Mesothelial cell of epicardium (in vitro differentiated cells): ENCODE measurements around the gene ARHGAP42. TPM values are rescaled to one million over a fixed set of nuclear protein-coding genes. Genes with fewer than 3 reads are reported as not detected.

Experiments used
- DNase-seq, 2 experiments: peaks; one replicate each; pipeline ENCODE4 v3.0.0; 2021; ENCODE audit warnings: low spot score in 2 of 2; ENCODE audit not compliant: unreplicated experiment in 2 of 2
- H3K27ac Mint-ChIP-seq: 2 replicates; pipeline ENCODE4 v1.8.0; 2021; ENCODE audit warnings: mixed read lengths
- H3K27me3 Mint-ChIP-seq: 2 replicates; pipeline ENCODE4 v1.8.0; 2021; ENCODE audit warnings: low read depth, mixed read lengths
- H3K36me3 Mint-ChIP-seq: 2 replicates; pipeline ENCODE4 v1.8.0; 2021; ENCODE audit warnings: mixed read lengths
- H3K4me1 Mint-ChIP-seq: 2 replicates; pipeline ENCODE4 v1.8.0; 2021; ENCODE audit warnings: mixed read lengths
- H3K4me3 Mint-ChIP-seq: 2 replicates; pipeline ENCODE4 v1.8.0; 2021; ENCODE audit warnings: mild to moderate bottlenecking, moderate library complexity, mixed read lengths
- H3K9me3 Mint-ChIP-seq: 2 replicates; pipeline ENCODE4 v1.8.0; 2021; ENCODE audit warnings: mixed read lengths
- total RNA-seq: library from RNA; stranded (reverse); gene quantifications from 3 replicates; pipeline ENCODE4 v1.2.1, GENCODE V29; 2021
- TF ChIP-seq, protein P1 (sequence below): fragments of 200-600 bp; sonication (generic); IDR thresholded peaks from one replicate; pipeline ENCODE4 v1.5.0; 2021; ENCODE audit warnings: antibody characterized with exemption; ENCODE audit not compliant: unreplicated experiment

Gene ARHGAP42
- total RNA-seq, 1 donor from 2014 or later: 19.4 TPM

DNA sequence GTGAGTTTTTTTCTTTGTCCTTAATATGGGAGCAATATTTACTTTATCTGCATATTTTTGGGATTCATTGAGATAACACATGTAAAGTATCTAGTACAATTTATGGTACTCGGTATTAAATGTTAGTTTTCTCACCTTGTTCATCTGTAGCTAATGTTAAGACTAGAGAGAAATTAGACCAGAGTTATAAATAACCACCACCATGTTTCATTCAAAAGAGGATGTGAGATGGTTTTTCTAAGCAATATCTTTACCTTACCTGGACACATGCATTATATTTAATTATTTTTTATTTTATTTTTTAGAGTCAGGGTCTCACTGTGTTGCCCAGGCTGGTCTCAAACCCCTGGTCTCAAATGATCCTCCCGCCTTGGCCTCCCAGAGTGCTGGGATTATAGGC, 18.4 kb downstream of the ARHGAP42 start:
- peaks cover 13% of the 10 kb centered on the region for H3K36me3 Mint-ChIP-seq
- TF ChIP-seq, protein P1, sequence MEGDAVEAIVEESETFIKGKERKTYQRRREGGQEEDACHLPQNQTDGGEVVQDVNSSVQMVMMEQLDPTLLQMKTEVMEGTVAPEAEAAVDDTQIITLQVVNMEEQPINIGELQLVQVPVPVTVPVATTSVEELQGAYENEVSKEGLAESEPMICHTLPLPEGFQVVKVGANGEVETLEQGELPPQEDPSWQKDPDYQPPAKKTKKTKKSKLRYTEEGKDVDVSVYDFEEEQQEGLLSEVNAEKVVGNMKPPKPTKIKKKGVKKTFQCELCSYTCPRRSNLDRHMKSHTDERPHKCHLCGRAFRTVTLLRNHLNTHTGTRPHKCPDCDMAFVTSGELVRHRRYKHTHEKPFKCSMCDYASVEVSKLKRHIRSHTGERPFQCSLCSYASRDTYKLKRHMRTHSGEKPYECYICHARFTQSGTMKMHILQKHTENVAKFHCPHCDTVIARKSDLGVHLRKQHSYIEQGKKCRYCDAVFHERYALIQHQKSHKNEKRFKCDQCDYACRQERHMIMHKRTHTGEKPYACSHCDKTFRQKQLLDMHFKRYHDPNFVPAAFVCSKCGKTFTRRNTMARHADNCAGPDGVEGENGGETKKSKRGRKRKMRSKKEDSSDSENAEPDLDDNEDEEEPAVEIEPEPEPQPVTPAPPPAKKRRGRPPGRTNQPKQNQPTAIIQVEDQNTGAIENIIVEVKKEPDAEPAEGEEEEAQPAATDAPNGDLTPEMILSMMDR: no peak
- H3K27ac Mint-ChIP-seq: no peak overlapping the region

DNA sequence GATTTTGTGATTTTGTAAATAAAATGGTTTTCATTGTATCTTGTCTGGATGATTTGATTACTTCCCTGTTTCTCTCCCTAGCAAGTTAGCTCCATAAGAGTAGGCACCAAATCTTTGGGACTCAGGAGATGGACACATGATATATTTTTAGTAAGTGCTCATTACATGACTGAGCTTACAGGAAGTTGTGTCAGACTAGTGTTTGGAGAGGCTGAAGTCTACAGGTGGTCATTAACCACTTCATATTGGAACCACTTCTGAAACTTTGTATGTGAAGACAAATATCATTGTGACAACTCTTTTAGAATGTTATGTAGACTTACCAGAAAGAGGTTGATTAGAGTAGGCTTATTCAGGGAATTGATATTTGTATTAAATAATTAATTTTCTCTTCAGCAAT, 19.1 kb downstream of the ARHGAP42 start:
- Mint-ChIP-seq H3K4me3 (no peak overlapping the region), H3K9me3 (peaks cover 5% of the 10 kb centered on the region), H3K36me3 (peaks cover 7% of the 10 kb centered on the region), H3K27me3 (no peaks in the 10 kb centered on the region), H3K4me1 (peaks cover 14% of the 10 kb centered on the region), H3K27ac (no peak overlapping the region)
- DNase-seq: no peak
- TF ChIP-seq, protein P1: no peak

More for the DNA sequence above, 18.4 kb downstream of the ARHGAP42 start:
- H3K9me3 Mint-ChIP-seq: peaks cover 12% of the 10 kb centered on the region
- no peak overlapping the region for H3K4me3 Mint-ChIP-seq
- H3K27me3 Mint-ChIP-seq: no peaks in the 10 kb centered on the region
- peaks cover 14% of the 10 kb centered on the region for H3K4me1 Mint-ChIP-seq
- no peak for DNase-seq

DNA sequence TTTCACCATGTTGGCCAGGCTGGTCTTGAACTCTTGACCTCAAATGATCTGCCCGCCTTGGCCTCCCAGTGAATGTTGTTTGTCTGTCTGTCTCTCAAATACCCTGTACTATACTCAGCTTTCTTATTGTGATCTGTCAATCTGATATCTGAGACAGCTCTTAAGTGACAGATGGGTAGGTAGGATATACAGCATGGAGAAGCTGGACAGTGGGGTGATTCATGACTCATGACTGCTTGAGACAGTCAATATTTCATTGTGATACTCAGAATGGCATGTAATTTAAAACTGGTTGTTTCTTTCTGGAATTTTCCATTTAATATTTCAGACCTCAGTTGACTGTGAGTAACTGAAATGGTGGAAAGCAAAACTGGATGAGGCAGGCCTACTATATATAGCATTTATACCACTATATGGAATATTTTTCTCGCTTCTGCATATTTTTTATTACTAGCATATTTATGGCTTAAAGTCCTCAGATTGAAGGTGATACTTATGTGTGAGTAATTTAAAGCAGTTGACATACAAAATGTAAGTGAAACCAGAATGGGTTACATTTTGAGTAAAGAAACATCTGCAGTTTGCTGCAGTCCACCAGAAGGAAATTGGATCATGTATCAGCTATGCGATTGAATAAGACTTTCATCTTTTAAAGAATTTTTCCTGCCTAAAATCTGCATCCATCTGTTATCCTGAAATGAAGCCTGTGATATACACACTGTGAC, 22.3 kb downstream of the ARHGAP42 start:
- no peaks in the 10 kb centered on the region for H3K27me3 Mint-ChIP-seq
- H3K36me3 Mint-ChIP-seq: peaks cover 1% of the 10 kb centered on the region
- peaks cover 14% of the 10 kb centered on the region for H3K4me1 Mint-ChIP-seq
- no peak overlapping the region for H3K4me3 Mint-ChIP-seq
- no peak for DNase-seq
- H3K9me3 Mint-ChIP-seq: no peaks in the 10 kb centered on the region
- peak overlapping the region; percentile 73 for H3K27ac Mint-ChIP-seq
- TF ChIP-seq, protein P1: no peak

DNA sequence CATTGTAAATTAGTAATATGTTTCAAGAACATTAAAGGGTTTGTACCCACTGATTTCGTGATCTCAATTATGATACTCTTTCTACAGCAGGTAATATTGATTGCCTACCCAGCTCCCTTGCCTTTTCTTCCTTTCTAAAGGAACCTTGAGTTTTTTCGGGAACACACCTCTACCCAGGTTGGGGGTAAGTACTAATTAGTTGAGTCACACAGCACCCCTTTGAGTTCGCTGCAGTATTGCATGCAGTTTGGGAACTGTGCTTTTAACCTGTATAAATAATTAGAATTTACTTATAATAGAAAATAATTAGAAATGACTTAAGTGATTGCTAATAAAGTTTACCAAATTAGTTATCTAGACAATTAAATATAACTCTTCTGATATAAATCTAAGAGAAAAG, 24.9 kb downstream of the ARHGAP42 start:
- no peak for DNase-seq
- no peak overlapping the region for H3K27ac Mint-ChIP-seq
- TF ChIP-seq, protein P1: no peak
- peaks cover 1% of the 10 kb centered on the region for H3K36me3 Mint-ChIP-seq
- no peaks in the 10 kb centered on the region for H3K9me3 Mint-ChIP-seq
- no peak overlapping the region for H3K4me3 Mint-ChIP-seq
- H3K4me1 Mint-ChIP-seq: peaks cover 11% of the 10 kb centered on the region
- no peaks in the 10 kb centered on the region for H3K27me3 Mint-ChIP-seq

DNA sequence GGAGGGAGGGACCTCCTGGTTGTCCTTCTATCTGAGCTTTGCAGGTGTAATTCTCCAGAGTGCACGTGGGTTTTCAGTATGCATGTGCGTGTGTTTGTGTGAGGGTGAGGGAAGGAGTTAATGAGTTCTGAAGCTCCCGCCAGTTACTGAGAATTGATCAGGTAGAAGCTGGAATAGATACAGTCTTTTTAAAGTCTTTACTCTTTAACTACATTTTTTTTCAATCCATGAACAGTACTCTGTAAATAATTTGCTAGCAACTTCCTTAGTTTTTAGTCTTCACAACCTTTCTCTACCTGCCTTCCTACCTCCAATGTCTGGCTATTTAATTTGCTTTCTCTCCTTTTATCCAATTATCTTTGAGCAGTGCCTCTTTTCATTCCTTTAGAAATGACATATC, 25.5 kb downstream of the ARHGAP42 start:
- no peak overlapping the region for H3K27ac Mint-ChIP-seq
- no peaks in the 10 kb centered on the region for H3K27me3 Mint-ChIP-seq
- no peaks in the 10 kb centered on the region for H3K9me3 Mint-ChIP-seq
- peaks cover 11% of the 10 kb centered on the region for H3K4me1 Mint-ChIP-seq
- no peak overlapping the region for H3K4me3 Mint-ChIP-seq
- TF ChIP-seq, protein P1: no peak
- H3K36me3 Mint-ChIP-seq: peaks cover 1% of the 10 kb centered on the region
- no peak for DNase-seq
